Left lung (tissue), 10 donors: ENCODE results near the gene ISL2. TPM values are rescaled to one million over a fixed set of nuclear protein-coding genes. Genes with fewer than 3 reads are reported as not detected.

Source experiments
- ATAC-seq: fragments of 200-7000 bp; cut with Tn5 transposase; one replicate; pipeline ENCODE4 v1.9.1; 2020; ENCODE audit warnings: moderate library complexity
- DNase-seq, 4 donors: peaks; one replicate each; pipeline ENCODE4 v3.0.0-alpha.2; 2013 to 2020
- H3K27ac ChIP-seq, 2 donors: fragments of 200-600 bp; sonication (generic) in 1 of 2; one replicate each; pipeline versions ENCODE4 v1.5.0 to v1.8.0; 2020 to 2021
- H3K27me3 ChIP-seq, 2 donors: fragments of 200-600 bp; sonication (generic) in 1 of 2; one replicate each; pipeline versions ENCODE4 v1.5.0 to v1.8.0; 2020 to 2021
- H3K36me3 ChIP-seq, 2 donors: fragments of 200-600 bp; sonication (generic) in 1 of 2; one replicate each; pipeline versions ENCODE4 v1.5.0 to v1.8.0; 2020 to 2021
- H3K4me1 ChIP-seq, 2 donors: fragments of 200-600 bp; one replicate each; pipeline ENCODE4 v1.8.0; 2021
- H3K4me3 ChIP-seq, 2 donors: fragments of 200-600 bp; sonication (generic) in 1 of 2; one replicate each; pipeline versions ENCODE4 v1.5.0 to v1.8.0; 2020 to 2021; ENCODE audit warnings: mild to moderate bottlenecking in 1 of 2
- H3K9me3 ChIP-seq, 2 donors: fragments of 200-600 bp; sonication (generic) in 1 of 2; one replicate each; pipeline versions ENCODE4 v1.5.0 to v1.8.0; 2020 to 2021
- intact Hi-C, 2 donors: fragments of 100-400 bp; cut with DNase I; formaldehyde crosslinking; loops; one replicate each; pipeline versions ENCODE4 v1.11.2 to v1.14.2; 2022
- polyA plus RNA-seq, 6 donors: library from polyadenylated mRNA; unstranded; fragments of 120-200 nt; gene quantifications; one replicate each; pipeline ENCODE4 v1.2.1, GENCODE V29; 2013; ENCODE audit not compliant: insufficient read length in 6 of 6
- total RNA-seq, 2 donors: library from RNA; stranded (reverse); fragmentation: NEBNext Ultra II Directional; extraction: Animal tissue kit (Norgen Biotek cat#: 25700); gene quantifications; one replicate each; pipeline ENCODE4 v1.2.1, GENCODE V29; 2021
- TF ChIP-seq, protein P1 (sequence below), 2 donors: fragments of 200-600 bp; sonication (generic) in 1 of 2; IDR thresholded peaks; one replicate each; pipeline versions ENCODE4 v1.5.0 to v1.8.0; 2021; ENCODE audit warnings: antibody characterized with exemption in 2 of 2
- donor health status: DM: no; HTN: yes; CAD: no.
- donor health status: DM: no; HTN: no; CAD: no.

Gene ISL2
- total and polyA plus RNA-seq, 8 donors = 0.11 to 0.39 (median 0.16) TPM; not detected in 4

DNA sequence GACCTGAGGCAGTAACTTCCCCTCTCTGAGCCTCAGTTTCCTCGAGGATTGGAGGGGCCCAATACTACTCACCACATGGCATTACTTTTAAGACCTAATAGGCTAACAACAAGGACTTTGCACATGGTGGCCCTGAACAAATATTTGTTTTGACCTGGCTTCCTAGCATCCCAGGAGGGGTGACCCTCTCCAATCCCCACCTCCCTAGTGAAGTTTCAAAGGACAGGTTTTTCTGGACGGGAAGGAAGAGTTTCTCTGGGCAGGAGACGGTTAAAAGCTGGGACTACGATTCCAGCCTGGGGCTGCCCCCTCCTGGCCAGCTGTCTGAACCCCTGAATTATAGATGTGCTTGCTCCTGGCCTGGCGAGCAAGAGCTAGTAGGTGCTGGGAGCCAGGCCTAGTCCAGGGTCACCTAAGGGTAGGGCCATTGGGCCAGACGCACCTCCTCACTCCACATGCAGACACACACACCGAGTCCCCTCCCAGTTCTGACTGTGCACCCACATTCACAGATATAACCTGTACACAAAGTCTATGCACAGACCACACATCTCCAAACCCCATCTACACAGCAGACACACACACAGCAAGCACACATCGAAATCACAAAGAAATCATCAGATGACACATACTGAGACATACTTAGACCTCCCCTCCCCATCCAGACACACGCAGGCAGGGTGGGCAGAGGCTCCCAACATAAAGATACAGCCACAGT is 2.7 kb upstream of the ISL2 start:
- DNase-seq (no peak), ATAC-seq (no peak)
- Histone ChIP-seq H3K9me3 (no peaks in the 10 kb centered on the region), H3K27me3 (peaks cover 56 to 82% of the 10 kb centered on the region in 2 donors), H3K27ac (no peak overlapping the region), H3K36me3 (no peaks in the 10 kb centered on the region), H3K4me1 (peaks cover 0 to 35% of the 10 kb centered on the region in 2 donors), H3K4me3 (no peak overlapping the region)
- TF ChIP-seq, protein P1, sequence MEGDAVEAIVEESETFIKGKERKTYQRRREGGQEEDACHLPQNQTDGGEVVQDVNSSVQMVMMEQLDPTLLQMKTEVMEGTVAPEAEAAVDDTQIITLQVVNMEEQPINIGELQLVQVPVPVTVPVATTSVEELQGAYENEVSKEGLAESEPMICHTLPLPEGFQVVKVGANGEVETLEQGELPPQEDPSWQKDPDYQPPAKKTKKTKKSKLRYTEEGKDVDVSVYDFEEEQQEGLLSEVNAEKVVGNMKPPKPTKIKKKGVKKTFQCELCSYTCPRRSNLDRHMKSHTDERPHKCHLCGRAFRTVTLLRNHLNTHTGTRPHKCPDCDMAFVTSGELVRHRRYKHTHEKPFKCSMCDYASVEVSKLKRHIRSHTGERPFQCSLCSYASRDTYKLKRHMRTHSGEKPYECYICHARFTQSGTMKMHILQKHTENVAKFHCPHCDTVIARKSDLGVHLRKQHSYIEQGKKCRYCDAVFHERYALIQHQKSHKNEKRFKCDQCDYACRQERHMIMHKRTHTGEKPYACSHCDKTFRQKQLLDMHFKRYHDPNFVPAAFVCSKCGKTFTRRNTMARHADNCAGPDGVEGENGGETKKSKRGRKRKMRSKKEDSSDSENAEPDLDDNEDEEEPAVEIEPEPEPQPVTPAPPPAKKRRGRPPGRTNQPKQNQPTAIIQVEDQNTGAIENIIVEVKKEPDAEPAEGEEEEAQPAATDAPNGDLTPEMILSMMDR (IDR thresholded peaks at IDR 0.05) = no peak
- intact Hi-C loops = no loop called here

DNA sequence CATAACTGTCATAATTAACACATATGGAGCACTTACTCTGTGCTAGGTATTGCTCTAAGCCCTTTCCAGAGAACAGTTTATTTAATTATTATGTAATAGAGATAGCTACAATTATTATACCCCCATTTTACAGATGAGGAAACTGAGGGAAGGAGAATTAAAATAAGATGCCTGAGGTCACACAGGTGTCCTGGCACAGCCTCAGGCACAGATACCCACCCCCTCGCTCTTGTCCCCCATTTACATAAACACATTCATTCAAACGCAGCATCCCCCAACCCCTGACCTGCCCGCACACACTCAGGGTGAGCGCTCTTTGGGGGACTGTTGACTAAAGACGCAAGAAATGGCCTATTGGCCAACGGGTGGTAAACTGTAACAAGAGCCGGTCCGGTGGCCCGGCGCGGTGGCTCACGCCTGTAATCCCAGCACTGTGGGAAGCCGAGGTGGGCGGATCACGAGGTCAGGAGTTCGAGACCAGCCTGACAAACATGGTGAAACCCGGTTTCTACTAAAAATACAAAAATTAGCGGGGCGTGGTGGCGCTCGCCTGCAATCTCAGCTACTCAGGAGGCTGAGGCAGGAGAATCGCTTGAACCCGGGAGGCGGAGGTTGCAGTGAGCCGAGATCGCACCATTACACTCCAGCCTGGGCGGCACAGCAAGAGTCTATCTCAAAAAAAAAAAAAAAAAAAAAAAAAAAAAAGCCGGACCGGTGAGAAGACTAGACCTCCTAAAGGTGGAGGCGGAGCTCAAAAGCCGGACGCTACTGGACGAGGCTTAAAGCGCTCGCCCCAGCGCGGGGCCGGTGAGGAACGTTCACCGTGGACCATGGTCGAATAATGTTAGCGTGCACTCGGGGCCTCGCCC is 1.9 kb upstream of the ISL2 start:
- peaks cover 0 to 43% of the 10 kb centered on the region in 2 donors for H3K4me1 ChIP-seq
- H3K27me3 ChIP-seq = peaks cover 64 to 82% of the 10 kb centered on the region in 2 donors
- no peaks in the 10 kb centered on the region for H3K9me3 ChIP-seq
- ATAC-seq (no peak), DNase-seq (no peak)
- TF ChIP-seq, protein P1 (IDR thresholded peaks at IDR 0.05) = no peak
- no peaks in the 10 kb centered on the region for H3K36me3 ChIP-seq
- intact Hi-C loops = no loop called here
- H3K27ac ChIP-seq = no peak overlapping the region
- H3K4me3 ChIP-seq = peak overlapping the region in 1 of 2 donors; percentile 39

DNA sequence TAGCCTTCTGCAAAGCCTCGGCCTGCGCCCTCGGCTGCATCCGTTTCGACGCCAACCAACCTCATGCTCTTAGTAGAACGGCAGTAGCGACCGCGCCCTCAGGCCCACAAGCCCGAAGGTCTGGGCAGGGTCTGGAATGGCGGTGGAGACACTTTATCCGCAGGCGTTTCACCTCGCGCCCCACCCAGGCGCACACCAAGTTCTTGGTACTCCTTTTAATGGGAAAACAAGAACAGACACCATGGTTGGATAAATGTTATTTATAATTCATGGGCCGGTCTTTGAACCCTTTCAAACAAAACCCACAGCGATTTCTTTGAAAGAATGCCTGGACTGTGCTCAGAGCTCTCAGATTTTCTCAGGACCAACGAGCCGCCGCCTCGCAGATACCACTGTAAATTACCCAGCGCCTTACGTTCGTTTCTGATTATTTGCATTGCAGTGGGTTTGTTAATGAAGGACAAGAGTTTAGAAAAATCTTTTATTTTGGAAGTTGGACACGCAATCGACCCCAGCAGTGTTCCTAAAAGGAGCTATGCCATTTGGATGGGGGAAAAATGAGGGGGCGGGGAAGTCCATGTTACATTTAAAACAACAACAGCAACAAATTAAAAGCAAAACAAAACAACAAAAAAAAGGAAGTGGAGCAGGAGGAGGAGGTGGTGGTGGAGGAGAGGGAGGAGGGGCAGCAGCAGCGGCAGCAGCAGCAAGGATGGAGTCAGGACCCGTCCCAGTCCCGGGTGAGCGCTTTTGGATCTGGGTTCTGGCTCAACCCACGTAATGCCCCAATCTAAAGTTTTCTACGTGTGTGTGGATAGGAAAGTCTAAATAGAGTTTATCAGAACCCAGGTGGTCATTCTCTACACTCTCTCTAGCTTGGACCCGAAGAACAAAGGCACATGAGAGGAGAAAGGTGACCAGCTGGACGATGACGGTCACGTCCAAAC is 993 bp upstream of the ISL2 start:
- no peaks in the 10 kb centered on the region for H3K36me3 ChIP-seq
- H3K27ac ChIP-seq = peak overlapping the region in 1 of 2 donors; percentile 74
- peaks cover 6 to 52% of the 10 kb centered on the region in 2 donors for H3K4me1 ChIP-seq
- H3K27me3 ChIP-seq = peaks cover 73 to 84% of the 10 kb centered on the region in 2 donors
- H3K9me3 ChIP-seq = no peaks in the 10 kb centered on the region
- TF ChIP-seq, protein P1 (IDR thresholded peaks at IDR 0.05) = no peak
- DNase-seq (peak in 1 of 4 donors; percentile 79), ATAC-seq (no peak)
- intact Hi-C loops = no loop called here
- peak overlapping the region in 1 of 2 donors; percentile 39 for H3K4me3 ChIP-seq

DNA sequence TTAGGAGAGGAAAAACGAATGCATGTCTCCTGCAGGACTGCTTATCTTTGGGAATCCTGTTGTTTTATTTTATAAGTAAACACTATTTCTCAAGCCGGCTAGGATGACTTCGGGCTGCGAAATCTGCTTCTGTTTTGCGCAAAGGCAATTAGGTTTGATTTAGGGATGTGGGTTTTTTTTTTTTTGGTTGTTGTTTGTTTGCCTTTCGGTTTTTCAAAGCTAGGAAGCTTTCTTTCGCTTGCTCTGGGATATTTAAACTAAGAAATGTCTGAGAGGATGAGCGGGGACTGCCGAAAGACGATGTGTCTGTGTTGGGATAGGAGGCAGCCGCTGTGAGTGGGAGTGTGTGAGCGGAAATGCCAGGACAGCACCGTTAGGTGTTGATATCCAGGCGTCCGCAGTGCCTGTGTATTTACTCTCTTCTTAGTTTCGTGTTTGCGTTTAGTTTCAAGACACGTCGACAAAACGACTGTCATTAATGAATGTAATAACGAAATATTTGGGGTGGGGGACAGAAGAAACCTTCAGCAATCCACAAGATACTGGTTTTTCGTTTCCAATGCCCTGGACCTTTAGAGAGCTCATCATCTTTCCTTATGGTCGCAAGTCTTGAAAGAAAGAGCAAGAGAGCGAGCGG is 604 bp downstream of the ISL2 start:
- no peak for ATAC-seq
- peak overlapping the region in 1 of 2 donors; percentile 39 for H3K4me3 ChIP-seq
- H3K9me3 ChIP-seq = no peaks in the 10 kb centered on the region
- no peak for DNase-seq
- peaks cover 89 to 100% of the 10 kb centered on the region in 2 donors for H3K27me3 ChIP-seq
- intact Hi-C loops = no loop called here
- TF ChIP-seq, protein P1 (IDR thresholded peaks at IDR 0.05) = no peak
- peaks cover 13 to 68% of the 10 kb centered on the region in 2 donors for H3K4me1 ChIP-seq
- H3K36me3 ChIP-seq = no peaks in the 10 kb centered on the region
- H3K27ac ChIP-seq = peak overlapping the region in 1 of 2 donors; percentile 74
